OCI-LY1 (cell line): Measurements from ENCODE around the gene KANK4.

ENCODE experiments used
- EZH2 ChIP-seq: fragments of 200-600 bp; sonication (generic), shearing (Covaris generic); IDR thresholded peaks from 2 replicates; pipeline ENCODE4 v1.8.0; 2017; ENCODE audit warnings: borderline replicate concordance, mixed run types, mild to moderate bottlenecking, antibody characterized with exemption, low read length, moderate library complexity, mixed read lengths
- TF ChIP-seq, protein P1 (sequence below): fragments of 200-600 bp; sonication (generic), shearing (Covaris generic); IDR thresholded peaks from 2 replicates; pipeline ENCODE4 v1.5.1; 2017; ENCODE audit warnings: mild to moderate bottlenecking, antibody characterized with exemption, low read length, moderate library complexity, mixed read lengths

DNA sequence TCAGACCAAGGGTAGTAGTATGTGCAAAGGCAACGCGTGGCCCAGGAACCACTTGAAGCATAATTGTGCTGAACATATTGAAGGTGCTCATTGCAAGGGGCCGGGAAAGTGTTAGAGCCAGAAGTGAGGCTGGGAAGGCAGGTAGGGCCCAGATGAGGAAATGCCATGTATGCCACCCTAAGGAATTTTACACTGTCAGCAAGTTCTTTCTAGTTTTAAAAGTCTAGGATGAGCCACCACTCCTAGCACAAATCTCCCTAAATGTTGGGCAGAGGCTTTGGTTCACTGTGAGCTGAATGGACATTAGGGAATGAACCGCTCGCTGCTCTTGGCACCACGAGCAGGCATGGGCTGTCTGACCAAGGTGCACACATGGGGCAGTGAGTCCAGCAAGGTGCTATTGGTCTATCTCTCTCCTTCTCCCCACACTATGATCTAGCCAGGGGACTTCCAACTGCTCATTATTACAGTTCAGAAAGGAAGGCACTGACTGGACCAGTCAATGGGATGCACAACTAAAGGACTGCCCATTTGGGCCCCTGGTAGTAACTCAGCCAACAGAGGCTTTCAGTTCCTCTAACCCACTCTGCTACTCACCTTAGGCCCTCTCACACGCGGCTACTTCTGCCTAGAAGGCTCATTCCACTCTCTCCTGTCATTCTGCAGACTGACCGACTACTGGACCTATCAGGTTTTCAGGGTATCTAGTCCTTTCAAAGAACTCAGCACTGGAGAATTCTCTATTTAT is 2.0 kb downstream of the KANK4 start:
- TF ChIP-seq, protein P1, sequence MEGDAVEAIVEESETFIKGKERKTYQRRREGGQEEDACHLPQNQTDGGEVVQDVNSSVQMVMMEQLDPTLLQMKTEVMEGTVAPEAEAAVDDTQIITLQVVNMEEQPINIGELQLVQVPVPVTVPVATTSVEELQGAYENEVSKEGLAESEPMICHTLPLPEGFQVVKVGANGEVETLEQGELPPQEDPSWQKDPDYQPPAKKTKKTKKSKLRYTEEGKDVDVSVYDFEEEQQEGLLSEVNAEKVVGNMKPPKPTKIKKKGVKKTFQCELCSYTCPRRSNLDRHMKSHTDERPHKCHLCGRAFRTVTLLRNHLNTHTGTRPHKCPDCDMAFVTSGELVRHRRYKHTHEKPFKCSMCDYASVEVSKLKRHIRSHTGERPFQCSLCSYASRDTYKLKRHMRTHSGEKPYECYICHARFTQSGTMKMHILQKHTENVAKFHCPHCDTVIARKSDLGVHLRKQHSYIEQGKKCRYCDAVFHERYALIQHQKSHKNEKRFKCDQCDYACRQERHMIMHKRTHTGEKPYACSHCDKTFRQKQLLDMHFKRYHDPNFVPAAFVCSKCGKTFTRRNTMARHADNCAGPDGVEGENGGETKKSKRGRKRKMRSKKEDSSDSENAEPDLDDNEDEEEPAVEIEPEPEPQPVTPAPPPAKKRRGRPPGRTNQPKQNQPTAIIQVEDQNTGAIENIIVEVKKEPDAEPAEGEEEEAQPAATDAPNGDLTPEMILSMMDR: no peak
- no peak for TF ChIP-seq EZH2
